Ishikawa (cell line): ENCODE data around the gene ST6GALNAC4.

Source experiments
- CEBPB ChIP-seq: IDR thresholded peaks from 2 replicates; pipeline ENCODE4 v1.6.1; 2012
- CREB1 ChIP-seq: IDR thresholded peaks from 2 replicates; pipeline ENCODE4 v1.6.1; 2012; ENCODE audit warnings: low read depth
- EP300 ChIP-seq: IDR thresholded peaks from 2 replicates; pipeline ENCODE4 v1.6.1; 2012; ENCODE audit warnings: borderline replicate concordance
- FOXM1 ChIP-seq: IDR thresholded peaks from 2 replicates; pipeline ENCODE4 v1.6.1; 2012; ENCODE audit warnings: low read depth, borderline replicate concordance
- MAX ChIP-seq: IDR thresholded peaks from 2 replicates; pipeline ENCODE4 v1.6.1; 2012
- RAD21 ChIP-seq: IDR thresholded peaks from 2 replicates; pipeline ENCODE4 v1.6.1; 2012; ENCODE audit warnings: low read depth
- TAF1 ChIP-seq: IDR thresholded peaks from 2 replicates; pipeline ENCODE4 v1.6.1; 2012; ENCODE audit warnings: low read depth, mild to moderate bottlenecking
- TCF12 ChIP-seq: IDR thresholded peaks from 2 replicates; pipeline ENCODE4 v1.6.1; 2012; ENCODE audit warnings: low read depth
- TEAD4 ChIP-seq: IDR thresholded peaks from 2 replicates; pipeline ENCODE4 v1.6.1; 2012
- YY1 ChIP-seq: IDR thresholded peaks from 2 replicates; pipeline ENCODE4 v1.6.1; 2012; ENCODE audit warnings: low read depth
- ZBTB7A ChIP-seq: IDR thresholded peaks from 2 replicates; pipeline ENCODE4 v1.6.1; 2012; ENCODE audit warnings: low read depth
- TF ChIP-seq, protein P1 (sequence below): IDR thresholded peaks from 2 replicates; pipeline ENCODE4 v1.6.1; 2012
- TF ChIP-seq, protein P2 (sequence below): IDR thresholded peaks from 2 replicates; pipeline ENCODE4 v1.6.1; 2012; ENCODE audit warnings: low read depth, mild to moderate bottlenecking

DNA sequence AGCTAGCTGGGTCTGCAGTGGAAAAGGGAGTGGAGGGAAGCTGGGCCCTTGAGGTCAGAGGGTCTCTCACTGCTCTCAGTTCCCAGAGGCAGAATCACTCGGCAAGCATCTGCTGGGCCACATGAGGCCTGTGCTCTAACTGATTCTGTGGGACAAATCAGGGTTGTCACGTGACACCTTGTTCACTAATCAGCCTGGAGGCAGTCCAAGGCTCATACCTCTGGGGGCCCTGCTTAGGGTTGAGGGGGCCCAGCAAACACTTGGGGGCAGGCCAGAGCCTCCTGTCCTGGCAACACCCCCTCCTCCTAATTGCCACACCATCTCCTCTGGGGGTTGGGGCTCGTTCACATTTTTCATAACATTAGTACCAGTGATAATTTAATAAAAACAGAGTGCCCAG, 29.9 kb upstream of the ST6GALNAC4 start:
- TF ChIP-seq MAX = no peak
- TF ChIP-seq EP300 = no peak
- TF ChIP-seq CREB1 = no peak
- TF ChIP-seq CEBPB = no peak
- TF ChIP-seq, protein P1, sequence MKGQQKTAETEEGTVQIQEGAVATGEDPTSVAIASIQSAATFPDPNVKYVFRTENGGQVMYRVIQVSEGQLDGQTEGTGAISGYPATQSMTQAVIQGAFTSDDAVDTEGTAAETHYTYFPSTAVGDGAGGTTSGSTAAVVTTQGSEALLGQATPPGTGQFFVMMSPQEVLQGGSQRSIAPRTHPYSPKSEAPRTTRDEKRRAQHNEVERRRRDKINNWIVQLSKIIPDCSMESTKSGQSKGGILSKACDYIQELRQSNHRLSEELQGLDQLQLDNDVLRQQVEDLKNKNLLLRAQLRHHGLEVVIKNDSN = peak; percentile 58
- TF ChIP-seq FOXM1 = no peak
- no peak for TF ChIP-seq TAF1
- TF ChIP-seq, protein P2, sequence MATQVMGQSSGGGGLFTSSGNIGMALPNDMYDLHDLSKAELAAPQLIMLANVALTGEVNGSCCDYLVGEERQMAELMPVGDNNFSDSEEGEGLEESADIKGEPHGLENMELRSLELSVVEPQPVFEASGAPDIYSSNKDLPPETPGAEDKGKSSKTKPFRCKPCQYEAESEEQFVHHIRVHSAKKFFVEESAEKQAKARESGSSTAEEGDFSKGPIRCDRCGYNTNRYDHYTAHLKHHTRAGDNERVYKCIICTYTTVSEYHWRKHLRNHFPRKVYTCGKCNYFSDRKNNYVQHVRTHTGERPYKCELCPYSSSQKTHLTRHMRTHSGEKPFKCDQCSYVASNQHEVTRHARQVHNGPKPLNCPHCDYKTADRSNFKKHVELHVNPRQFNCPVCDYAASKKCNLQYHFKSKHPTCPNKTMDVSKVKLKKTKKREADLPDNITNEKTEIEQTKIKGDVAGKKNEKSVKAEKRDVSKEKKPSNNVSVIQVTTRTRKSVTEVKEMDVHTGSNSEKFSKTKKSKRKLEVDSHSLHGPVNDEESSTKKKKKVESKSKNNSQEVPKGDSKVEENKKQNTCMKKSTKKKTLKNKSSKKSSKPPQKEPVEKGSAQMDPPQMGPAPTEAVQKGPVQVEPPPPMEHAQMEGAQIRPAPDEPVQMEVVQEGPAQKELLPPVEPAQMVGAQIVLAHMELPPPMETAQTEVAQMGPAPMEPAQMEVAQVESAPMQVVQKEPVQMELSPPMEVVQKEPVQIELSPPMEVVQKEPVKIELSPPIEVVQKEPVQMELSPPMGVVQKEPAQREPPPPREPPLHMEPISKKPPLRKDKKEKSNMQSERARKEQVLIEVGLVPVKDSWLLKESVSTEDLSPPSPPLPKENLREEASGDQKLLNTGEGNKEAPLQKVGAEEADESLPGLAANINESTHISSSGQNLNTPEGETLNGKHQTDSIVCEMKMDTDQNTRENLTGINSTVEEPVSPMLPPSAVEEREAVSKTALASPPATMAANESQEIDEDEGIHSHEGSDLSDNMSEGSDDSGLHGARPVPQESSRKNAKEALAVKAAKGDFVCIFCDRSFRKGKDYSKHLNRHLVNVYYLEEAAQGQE = no peak
- TF ChIP-seq RAD21 = no peak
- TF ChIP-seq YY1 = no peak
- TF ChIP-seq ZBTB7A = no peak
- TF ChIP-seq TEAD4 = no peak
- TF ChIP-seq TCF12 = no peak
